ENCODE results near the gene HTR3D.

The HTR3D gene

GRCh38 chr3:184011937-184012889 is 19.3 kb upstream of the HTR3D start:
- TF ChIP-seq ZFP30 (CRISPR knock-in tag; IDR thresholded peaks at IDR 0.05), result no peak
- TF ChIP-seq ESRRG (CRISPR knock-in tag; IDR thresholded peaks at IDR 0.05), result no peak
- TF ChIP-seq ZFP3 (CRISPR knock-in tag; IDR thresholded peaks at IDR 0.05), result no peak
- no peak for TF ChIP-seq ARNTL (CRISPR knock-in tag; IDR thresholded peaks at IDR 0.05; ENCODE audit: borderline replicate concordance, low read depth)
- TF ChIP-seq PPARA (CRISPR knock-in tag; IDR thresholded peaks at IDR 0.05; ENCODE audit: borderline replicate concordance), result no peak
- no peak for TF ChIP-seq CSDC2 (CRISPR knock-in tag; IDR thresholded peaks at IDR 0.05)
- TF ChIP-seq ZNF70 (CRISPR knock-in tag; IDR thresholded peaks at IDR 0.05), result no peak
- no peak for TF ChIP-seq ZNF565 (CRISPR knock-in tag; conservative IDR thresholded peaks at IDR 0.05; ENCODE audit: low read depth)
- no peak for TF ChIP-seq TCF4 (CRISPR knock-in tag; IDR thresholded peaks at IDR 0.05; ENCODE audit: borderline replicate concordance)
- no peak for TF ChIP-seq CSRNP3 (CRISPR knock-in tag; IDR thresholded peaks at IDR 0.05)
- no peak for TF ChIP-seq RARB (CRISPR knock-in tag; IDR thresholded peaks at IDR 0.05)
- no peak for ATAC-seq

GRCh38 chr3:184015381-184016019 is 16.0 kb upstream of the HTR3D start:
- ATAC-seq, result no peak
- TF ChIP-seq TCF4 (CRISPR knock-in tag; IDR thresholded peaks at IDR 0.05; ENCODE audit: borderline replicate concordance), result peak; percentile 65; the same call in 1 of the 2 replicates
- TF ChIP-seq BACH2 (CRISPR knock-in tag; IDR thresholded peaks at IDR 0.05; ENCODE audit: borderline replicate concordance), result no peak
- no peak for TF ChIP-seq CSRNP3 (CRISPR knock-in tag; IDR thresholded peaks at IDR 0.05)

- no peak for ATAC-seq
- TF ChIP-seq GLIS3 (CRISPR knock-in tag; IDR thresholded peaks at IDR 0.05) (no peak), CREB5 (CRISPR knock-in tag; IDR thresholded peaks at IDR 0.05; ENCODE audit: low read depth) (no peak), ARNTL (CRISPR knock-in tag; IDR thresholded peaks at IDR 0.05; ENCODE audit: borderline replicate concordance, low read depth) (no peak), RARB (CRISPR knock-in tag; IDR thresholded peaks at IDR 0.05) (no peak), ZNF565 (CRISPR knock-in tag; conservative IDR thresholded peaks at IDR 0.05; ENCODE audit: low read depth) (no peak), ZC3H10 (CRISPR knock-in tag; IDR thresholded peaks at IDR 0.05) (no peak), BACH2 (CRISPR knock-in tag; IDR thresholded peaks at IDR 0.05; ENCODE audit: borderline replicate concordance) (no peak), PATZ1 (CRISPR knock-in tag; IDR thresholded peaks at IDR 0.05; ENCODE audit: borderline replicate concordance) (no peak), ZFP3 (CRISPR knock-in tag; IDR thresholded peaks at IDR 0.05) (no peak), TSHZ2 (CRISPR knock-in tag; IDR thresholded peaks at IDR 0.05) (no peak), ZNF8 (CRISPR knock-in tag; IDR thresholded peaks at IDR 0.05) (no peak), ESRRG (CRISPR knock-in tag; IDR thresholded peaks at IDR 0.05) (no peak), ISL1 (CRISPR knock-in tag; IDR thresholded peaks at IDR 0.05) (no peak), OSR1 (CRISPR knock-in tag; IDR thresholded peaks at IDR 0.05) (no peak), ZNF70 (CRISPR knock-in tag; IDR thresholded peaks at IDR 0.05) (no peak), ZFP30 (CRISPR knock-in tag; IDR thresholded peaks at IDR 0.05) (no peak), PPARA (CRISPR knock-in tag; IDR thresholded peaks at IDR 0.05; ENCODE audit: borderline replicate concordance) (no peak), POU6F1 (CRISPR knock-in tag; IDR thresholded peaks at IDR 0.05; ENCODE audit: borderline replicate concordance, low read depth) (no peak), TOX (CRISPR knock-in tag; IDR thresholded peaks at IDR 0.05; ENCODE audit: borderline replicate concordance) (no peak)
Measured at GRCh38 chr3:184016169-184016570, 15.4 kb upstream of the HTR3D start.

Data from SK-N-SH treated with all-trans-retinoic acid at 6 μM for 48 hours (cell line).